Colon (tissue), 2 donors: Measurements from ENCODE around the gene SPINK8.

Source experiments
- FAIRE-seq: peaks from 2 replicates; lab custom pipeline; 2012; peaks lifted over from hg19 to GRCh38; lab: Jason Lieb, UNC
- donor health status: control.
- donor health status: control.

Gene SPINK8

GRCh38 chr3:48320996-48321395 is 12.5 kb downstream of the SPINK8 start:
- FAIRE-seq = no peak

DNA sequence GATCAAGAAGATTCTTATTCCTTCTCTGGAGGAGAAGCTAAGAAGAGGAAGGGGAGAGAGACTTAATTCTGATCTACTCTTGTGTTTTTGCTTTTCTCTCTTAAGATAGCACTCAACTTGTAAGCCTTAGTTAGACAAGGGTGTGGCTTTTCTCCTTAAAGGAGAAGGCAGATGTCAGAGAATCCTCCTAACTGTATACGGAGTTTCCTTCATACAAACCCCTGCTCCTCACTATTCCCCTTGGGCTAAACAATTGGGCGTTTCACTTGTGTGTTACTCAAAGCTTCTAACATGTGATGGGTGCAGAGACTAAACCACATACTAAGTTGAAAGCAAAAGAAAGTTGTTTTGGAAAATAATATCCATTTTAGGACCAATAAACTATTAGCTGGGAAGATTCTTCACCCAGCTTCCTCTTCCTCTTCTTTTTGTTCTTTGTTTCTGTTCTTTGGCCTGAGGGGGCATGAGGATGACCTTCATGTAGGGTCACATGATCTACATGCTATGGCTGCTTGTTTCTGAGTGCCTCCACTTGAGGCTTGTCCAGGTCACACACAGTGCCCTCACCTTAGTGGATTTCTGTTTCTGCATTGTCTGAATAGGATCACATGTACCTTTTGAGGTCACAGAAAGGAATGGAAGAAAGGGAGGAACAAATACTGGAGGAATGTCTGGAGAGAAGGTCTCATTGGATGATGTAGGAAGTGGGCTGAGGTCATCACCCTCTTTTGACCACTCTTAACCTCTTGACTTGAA is 14.6 kb downstream of the SPINK8 start:
- FAIRE-seq = no peak

GRCh38 chr3:48314542-48314941 is 18.9 kb downstream of the SPINK8 start:
- no peak for FAIRE-seq

DNA sequence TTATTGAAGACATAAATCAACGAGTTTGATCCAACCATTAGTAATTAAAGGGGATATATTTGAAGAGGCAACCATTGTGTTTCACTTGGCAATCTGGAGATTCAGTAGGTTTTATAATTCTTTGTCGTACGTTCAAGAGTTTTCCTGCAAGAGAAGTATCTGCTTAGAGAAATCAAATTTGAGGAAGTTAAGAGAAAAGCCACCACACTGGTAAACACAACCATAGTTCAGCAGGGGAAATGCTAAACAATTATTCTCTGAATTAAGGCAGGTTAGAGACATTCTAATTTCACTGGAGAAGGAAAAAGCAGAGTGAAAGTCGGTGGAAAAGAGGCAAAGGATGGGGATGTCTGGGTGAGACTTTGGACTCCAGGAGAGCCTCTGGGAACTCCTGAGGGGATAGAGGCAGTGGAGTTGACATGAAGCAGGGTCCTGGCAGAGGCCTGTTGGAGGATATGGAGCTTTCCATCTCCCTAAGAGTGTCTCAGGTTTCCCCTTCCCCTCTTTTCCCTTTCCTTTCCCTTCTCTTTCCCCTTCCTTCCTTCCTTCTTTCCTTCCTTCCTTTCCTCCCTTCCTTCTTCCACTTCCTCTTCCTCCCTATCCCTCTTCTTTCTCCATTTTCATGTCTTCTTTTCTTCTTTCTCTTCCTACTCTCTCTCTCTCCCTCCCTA is 26.5 kb downstream of the SPINK8 start:
- no peak for FAIRE-seq

DNA sequence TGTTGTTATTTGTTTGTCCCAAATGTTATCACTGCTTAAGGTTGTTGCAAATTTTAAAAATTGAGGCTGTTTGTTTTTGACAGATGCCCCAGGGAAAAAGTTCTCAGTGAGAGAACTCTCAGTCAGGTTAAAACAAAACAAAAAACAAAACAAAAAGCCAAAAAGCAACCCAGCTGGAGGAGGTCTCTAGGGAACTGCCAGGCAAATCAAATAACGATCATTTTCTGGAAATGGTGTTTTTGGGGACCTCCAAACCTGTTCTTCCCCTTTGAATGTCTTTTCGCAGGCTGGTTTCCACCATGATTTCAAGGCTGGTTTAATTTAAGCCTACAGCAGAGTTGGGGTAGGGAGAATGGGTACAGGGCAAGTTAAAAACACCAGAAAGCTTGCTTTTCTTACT is 27.2 kb downstream of the SPINK8 start:
- FAIRE-seq = no peak

GRCh38 chr3:48305396-48305795 is 28.1 kb downstream of the SPINK8 start:
- FAIRE-seq = no peak

DNA sequence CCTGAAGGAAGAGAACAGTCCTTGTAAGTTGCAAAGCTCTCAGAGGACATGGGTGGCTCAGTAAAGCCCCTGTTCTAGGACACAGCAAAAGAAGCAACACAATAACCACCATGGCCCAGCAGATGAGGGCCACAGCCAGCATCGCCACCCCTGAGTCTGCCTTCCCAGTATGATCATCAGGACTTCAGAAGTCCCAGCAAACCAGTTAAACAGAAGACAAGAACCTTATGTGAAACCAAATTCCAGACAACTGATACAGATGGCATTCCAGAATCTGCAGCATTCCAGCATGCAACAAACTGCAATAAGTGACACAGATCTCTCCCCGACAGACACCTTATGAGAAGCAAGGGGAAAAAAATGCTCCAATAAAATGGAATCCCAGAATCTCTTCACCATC is 30.4 kb downstream of the SPINK8 start:
- FAIRE-seq = no peak

- FAIRE-seq = no peak
Observed at GRCh38 chr3:48301800-48302166, 31.7 kb downstream of the SPINK8 start.

GRCh38 chr3:48301020-48301799 is 32.3 kb downstream of the SPINK8 start, which contains the start of gene NME6:
Gene NME6 (minus strand): TSS chr3:48301367.
- FAIRE-seq = no peak

DNA sequence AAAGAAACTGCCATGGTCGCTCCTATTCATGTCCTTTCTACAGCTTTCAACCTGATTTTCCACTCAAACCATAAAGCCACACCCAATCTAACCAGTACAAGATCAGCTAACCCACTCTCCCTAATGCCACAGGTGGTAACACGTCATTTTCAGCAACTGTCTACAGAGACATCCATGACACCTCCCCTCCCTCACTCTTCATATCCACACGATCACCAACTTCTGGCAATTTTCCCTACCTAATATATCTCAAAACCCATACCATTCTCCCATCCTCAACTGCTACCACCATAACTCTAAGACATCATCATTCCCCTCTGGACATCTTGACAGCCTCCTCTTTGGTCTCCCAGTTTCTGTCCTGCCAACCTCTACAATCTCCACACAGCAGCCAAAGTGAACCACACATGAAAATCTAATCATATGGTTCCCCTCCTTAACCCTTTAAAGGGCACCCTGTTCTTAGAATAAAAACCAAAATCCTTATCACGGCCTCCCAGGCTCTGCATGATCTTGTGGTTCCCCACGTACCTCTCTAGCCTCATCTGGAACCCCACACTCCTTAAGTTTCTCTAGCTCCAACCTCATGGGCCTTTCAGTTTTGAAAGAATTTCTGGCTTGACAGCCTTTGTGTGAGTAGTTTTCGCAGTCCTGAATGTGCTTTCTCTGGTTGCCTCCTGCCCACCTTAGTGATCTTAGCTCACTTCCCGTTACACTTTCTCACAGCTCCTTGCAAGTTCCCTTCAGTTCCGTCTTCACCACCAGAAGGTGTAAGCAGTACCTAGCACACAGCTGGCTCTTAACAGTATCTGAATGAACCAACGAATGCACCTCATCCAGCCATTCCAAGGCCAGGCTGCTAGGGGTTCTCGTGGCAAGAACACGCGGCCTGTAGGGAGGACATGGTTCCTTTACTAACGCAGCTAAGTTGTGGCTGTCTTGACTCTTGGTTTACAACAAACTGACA is 33.4 kb downstream of the SPINK8 start:
- no peak for FAIRE-seq

DNA sequence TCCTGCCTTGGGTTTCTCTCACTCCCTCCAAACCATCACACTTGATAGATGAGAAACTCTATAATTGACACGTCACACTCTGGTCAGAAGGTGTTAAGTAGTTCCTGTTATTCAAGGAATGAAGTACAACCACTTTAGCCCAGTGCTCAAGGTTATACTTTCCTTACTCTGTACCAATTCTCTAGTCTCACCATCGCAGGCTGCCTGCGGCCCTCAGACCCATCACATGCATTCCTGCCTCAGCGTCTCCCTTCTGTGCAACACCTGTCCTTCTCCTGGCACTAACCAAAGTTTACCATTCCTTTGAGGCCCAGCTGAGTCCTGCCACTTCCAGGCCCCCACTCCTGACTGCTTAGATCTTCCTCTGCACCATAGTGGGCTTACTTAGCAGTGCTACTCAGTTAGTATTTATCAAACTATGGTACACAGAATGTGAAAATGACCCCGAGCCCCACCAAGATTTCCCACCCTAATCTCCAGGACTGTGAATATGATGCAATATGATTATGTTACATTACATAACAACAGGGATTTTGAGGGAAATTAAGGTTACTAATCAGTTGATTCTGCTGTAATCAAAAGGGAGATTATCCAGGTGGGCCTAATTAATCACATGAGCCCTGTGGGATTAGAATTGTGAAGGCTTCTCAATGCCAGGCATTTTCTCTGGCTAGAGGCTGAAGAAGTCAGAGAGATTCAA is 36.2 kb downstream of the SPINK8 start:
- no peak for FAIRE-seq

- FAIRE-seq = no peak
Observed at GRCh38 chr3:48296699-48297098, 36.8 kb downstream of the SPINK8 start.

DNA sequence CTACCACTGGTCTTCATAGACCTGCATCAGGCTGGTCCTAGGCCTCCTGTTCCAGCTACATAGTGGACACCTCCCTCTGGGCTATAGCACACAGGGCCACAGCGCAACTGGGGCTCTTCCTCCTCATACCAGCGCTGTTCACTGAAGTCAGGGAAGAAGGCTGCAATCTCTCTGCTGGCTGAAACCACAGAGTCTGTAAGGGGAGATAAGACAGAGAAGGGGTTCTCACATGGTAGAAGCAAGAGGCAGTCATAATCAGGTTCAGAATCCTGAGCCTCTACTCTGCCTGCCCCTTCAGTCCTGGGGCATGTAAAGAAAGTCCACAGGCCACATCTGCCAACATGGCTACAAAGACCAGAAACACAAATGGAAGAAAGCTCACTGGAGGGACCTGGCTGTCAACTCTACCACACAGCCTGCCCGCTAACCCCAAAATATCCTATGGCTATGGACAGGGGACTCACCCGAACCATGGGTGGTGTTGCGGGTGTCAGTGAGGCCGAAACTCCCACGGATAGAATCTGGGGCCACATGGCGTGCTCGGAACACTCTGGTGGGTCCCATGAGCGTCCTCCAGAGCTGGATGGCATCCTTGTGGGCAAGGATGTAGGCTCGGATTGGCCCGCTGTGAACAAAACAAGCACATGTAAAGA is 38.7 kb downstream of the SPINK8 start:
- FAIRE-seq = no peak

- FAIRE-seq = no peak
Observed at GRCh38 chr3:48289659-48290058, 43.8 kb downstream of the SPINK8 start.

- no peak for FAIRE-seq
Observed at GRCh38 chr3:48287034-48287433, 46.4 kb downstream of the SPINK8 start.

DNA sequence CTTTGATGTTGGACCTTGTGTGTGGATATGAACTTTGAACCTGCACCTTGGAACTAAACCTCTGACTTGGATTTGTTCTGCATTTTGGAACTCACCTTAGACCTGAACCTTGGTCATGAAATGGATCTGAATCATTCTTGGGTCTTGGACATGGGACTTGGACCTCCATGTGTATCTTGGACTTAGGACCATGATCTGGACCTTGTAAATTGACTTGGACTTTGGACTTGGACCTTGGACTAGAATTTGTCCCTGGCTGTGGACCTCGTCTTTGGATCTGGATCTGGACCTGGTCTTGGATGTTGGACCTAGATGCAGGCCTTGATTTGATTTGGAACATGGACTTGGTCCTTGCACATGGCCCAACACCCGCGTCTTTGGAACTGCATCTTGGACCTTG is 47.2 kb downstream of the SPINK8 start:
- FAIRE-seq = no peak

DNA sequence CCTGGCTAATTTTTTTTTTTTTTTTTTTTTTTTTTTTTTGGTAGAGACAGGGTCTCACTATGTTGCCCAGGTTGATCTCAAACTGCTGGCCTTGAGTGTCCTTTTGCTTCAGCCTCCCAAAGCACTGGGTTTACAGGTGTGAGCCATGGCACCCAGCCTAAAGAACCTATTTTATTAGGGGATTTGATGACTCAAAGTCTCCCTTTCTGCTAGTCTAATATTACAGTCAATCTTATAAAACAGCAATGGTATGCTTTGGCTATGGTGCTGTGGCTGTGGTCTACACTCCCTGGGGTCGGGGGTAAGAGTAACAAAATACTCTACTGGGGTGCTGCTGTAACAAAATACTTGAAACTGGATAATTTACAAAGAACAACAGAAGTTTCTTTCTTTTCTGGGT is 47.8 kb downstream of the SPINK8 start:
- FAIRE-seq = no peak

DNA sequence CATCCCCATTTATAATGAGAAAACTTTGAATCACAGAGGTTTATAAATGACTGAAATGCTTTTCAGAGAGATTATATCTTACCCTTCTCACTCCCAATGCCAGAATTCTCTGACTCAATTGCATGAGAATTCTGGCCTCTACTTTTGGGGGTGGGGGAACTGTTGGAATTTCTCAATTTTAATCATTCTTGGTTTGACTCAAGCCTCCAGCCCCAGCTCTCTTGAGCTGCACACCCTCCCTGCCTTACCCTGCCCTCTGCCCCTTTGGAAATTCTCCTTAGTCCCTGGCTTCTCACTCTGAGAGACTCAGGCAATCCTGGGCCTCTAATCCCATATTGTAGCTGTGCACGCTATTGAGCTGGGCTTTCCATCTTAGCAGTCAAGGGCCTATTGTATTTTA is 48.3 kb downstream of the SPINK8 start:
- FAIRE-seq = no peak

DNA sequence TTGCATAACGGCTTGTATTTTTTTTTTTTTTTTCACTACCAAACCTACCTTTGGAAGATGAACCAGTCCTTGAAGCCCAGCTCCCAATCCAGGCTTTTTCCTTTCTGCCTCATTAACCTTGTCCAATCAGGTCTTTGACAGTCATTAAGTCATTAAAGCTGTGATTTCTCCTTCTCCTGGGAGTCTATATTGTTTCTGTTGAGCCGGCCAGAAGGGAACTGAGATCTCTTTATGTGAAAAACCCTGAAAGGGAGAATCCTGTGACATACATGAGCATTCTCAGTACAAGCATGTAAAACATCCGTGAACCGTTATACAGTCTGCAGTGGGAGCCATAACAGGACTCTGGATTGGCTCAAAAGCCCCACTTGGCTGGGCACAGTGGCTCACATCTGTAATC is 52.6 kb downstream of the SPINK8 start:
- FAIRE-seq = no peak

DNA sequence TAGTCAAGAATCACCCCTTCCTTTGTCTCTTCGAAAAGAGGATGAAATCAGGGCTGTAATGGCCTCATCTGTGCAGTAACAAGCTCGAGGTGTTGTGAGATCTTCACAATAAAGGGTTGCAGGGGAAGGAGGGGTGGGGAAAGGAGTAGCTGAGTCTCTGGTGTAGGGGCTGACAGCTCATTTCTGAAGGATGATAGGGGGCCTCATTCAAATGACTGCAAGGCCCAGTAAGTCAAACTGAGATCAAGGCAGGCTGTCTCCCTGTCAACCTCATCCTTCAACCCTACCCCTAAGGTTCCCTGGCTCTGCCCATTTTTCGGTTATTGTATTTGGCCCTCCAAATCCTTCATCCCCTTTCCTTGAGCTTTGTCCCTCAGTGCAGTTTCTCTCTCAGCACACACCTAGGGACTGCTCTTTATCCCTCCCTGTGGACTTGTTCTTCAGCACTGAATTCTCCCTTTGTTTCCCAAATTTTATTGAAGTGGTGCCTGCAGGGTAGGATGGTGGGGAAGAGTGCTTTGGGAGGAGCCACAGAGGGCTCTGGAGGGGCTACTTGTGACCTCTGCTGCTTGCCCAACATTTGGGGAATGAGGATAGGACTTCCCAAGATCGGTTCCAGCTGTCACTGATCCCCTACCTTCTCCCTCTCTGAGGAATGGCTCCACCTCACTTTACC is 54.4 kb downstream of the SPINK8 start:
- FAIRE-seq = no peak
